GM12878 (cell line): ENCODE results near the gene EPB41L4B. TPM values are rescaled to one million over a fixed set of nuclear protein-coding genes. Genes with fewer than 3 reads are reported as not detected.

Experiments
- CEBPZ ChIP-seq: fragments of 150-350 bp; IDR thresholded peaks from 2 replicates; pipeline ENCODE4 v1.6.1; 2016; ENCODE audit warnings: low read depth, low read length
- ELK1 ChIP-seq: IDR thresholded peaks from 2 replicates; pipeline ENCODE4 v1.6.1; 2012; ENCODE audit warnings: low read depth, low read length, improper control_type of control experiment
- NR2F1 ChIP-seq: fragments of 450-650 bp; conservative IDR thresholded peaks from 2 replicates; pipeline ENCODE4 v1.6.1; 2017; ENCODE audit warnings: mild to moderate bottlenecking
- PML ChIP-seq: IDR thresholded peaks from 2 replicates; pipeline ENCODE4 v1.6.1; 2012; ENCODE audit warnings: low read length, inconsistent platforms
- RCOR1 ChIP-seq: conservative IDR thresholded peaks from 2 replicates; pipeline ENCODE4 v1.6.1; 2012; ENCODE audit warnings: low read depth, low read length, improper control_type of control experiment
- STAT1 ChIP-seq: fragments of 450-650 bp; conservative IDR thresholded peaks from 2 replicates; pipeline ENCODE4 v1.6.1; 2014; ENCODE audit warnings: antibody characterized with exemption, mild to moderate bottlenecking
- SUPT20H ChIP-seq: IDR thresholded peaks from 2 replicates; pipeline ENCODE4 v1.6.1; 2011; ENCODE audit warnings: low read depth, mild to moderate bottlenecking, low read length, moderate library complexity, borderline replicate concordance; ENCODE audit not compliant: control insufficient read depth
- YBX1 ChIP-seq: fragments of 450-650 bp; IDR thresholded peaks from 2 replicates; pipeline ENCODE4 v1.6.1; 2016; ENCODE audit warnings: antibody characterized with exemption
- ZBTB4 ChIP-seq: fragments of 450-650 bp; formaldehyde crosslinking; IDR thresholded peaks from 2 replicates; pipeline ENCODE4 v1.4.0; 2022; ENCODE audit warnings: mild to moderate bottlenecking, moderate library complexity
- ZZZ3 ChIP-seq: IDR thresholded peaks from 2 replicates; pipeline ENCODE4 v1.6.1; 2011; ENCODE audit warnings: low read depth; ENCODE audit not compliant: control insufficient read depth, insufficient read length
- polyA plus RNA-seq, 11 experiments: library from polyadenylated mRNA; depleted of rRNA in 4 of 11; unstranded in 6 of 11; stranded (reverse) in 5 of 11; fragments of >200 nt; fragmentation: Nextera tagmentation in 4 of 11; fragmentation: Illumina TruSeq in 1 of 11; extraction: Ambion mirVana in 4 of 11; extraction: Trizol in 1 of 11; gene quantifications; 1 replicate in 1 of 11; 2 replicates in 10 of 11; pipeline versions ENCODE4 v1.2.1 to v1.2.3, GENCODE V29; 2011 to 2016; ENCODE audit warnings: inconsistent platforms in 2 of 11, missing spikeins in 2 of 11, low read depth in 1 of 11
- total RNA-seq, 4 experiments: library from RNA; depleted of rRNA in 3 of 4; stranded (reverse); fragments of >200 nt in 3 of 4; fragmentation: Illumina TruSeq in 1 of 4; extraction: Trizol in 1 of 4; gene quantifications; 2 replicates each; pipeline versions ENCODE4 v1.2.1 to v1.2.3, GENCODE V29; 2013 to 2021

The EPB41L4B gene
- total and polyA plus RNA-seq, 10 of the 15 experiments (the other 5 are each of a cell fraction or from before 2014, with no cell fraction given): 0.04 to 0.75 (median 0.13) TPM; not detected in 1

- TF ChIP-seq RCOR1: no peak
- TF ChIP-seq ZZZ3: no peak
- TF ChIP-seq PML: no peak
- TF ChIP-seq NR2F1: no peak
- TF ChIP-seq STAT1: no peak
- TF ChIP-seq YBX1: no peak
- TF ChIP-seq ELK1: no peak
- no peak for TF ChIP-seq CEBPZ
- no peak for TF ChIP-seq SUPT20H
- TF ChIP-seq ZBTB4 (CRISPR knock-in tag): no peak
These were observed 45.8 kb downstream of the EPB41L4B start (continued) for GRCh38 chr9:109274884-109275730.
